Uterus (tissue), 4 donors: ENCODE data around the gene DGLUCY. TPM values are rescaled to one million over a fixed set of nuclear protein-coding genes. Genes with fewer than 3 reads are reported as not detected.

Experiments
- DNase-seq, 2 donors: peaks; one replicate each; pipeline ENCODE4 v3.0.0-alpha.2; 2019 to 2020
- H3K27ac ChIP-seq, 2 donors: fragments of 200-600 bp; sonication (generic); 1 replicate in 1 of 2; 2 replicates in 1 of 2; pipeline ENCODE4 v1.5.1; 2016 to 2018
- H3K27me3 ChIP-seq, 2 donors: fragments of 200-600 bp; sonication (generic); one replicate each; pipeline ENCODE4 v1.5.1; 2018 to 2019; ENCODE audit warnings: control low read depth in 1 of 2
- H3K36me3 ChIP-seq, 2 donors: fragments of 200-600 bp; sonication (generic); one replicate each; pipeline ENCODE4 v1.5.1; 2019; ENCODE audit warnings: control low read depth in 1 of 2
- H3K4me1 ChIP-seq, 2 donors: fragments of 200-600 bp; sonication (generic); one replicate each; pipeline ENCODE4 v1.5.1; 2018 to 2019; ENCODE audit warnings: control low read depth in 1 of 2
- H3K4me3 ChIP-seq, 2 donors: fragments of 200-600 bp; sonication (generic); 1 replicate in 1 of 2; 2 replicates in 1 of 2; pipeline ENCODE4 v1.5.1; 2018 to 2019; ENCODE audit warnings: mild to moderate bottlenecking in 1 of 2
- H3K9me3 ChIP-seq, 2 donors: fragments of 200-600 bp; sonication (generic); one replicate each; pipeline ENCODE4 v1.5.1; 2019; ENCODE audit warnings: control low read depth in 1 of 2
- POLR2A ChIP-seq, 2 donors: fragments of 450-650 bp; IDR thresholded peaks; one replicate each; pipeline ENCODE4 v1.6.1; 2016; ENCODE audit warnings: antibody characterized with exemption in 2 of 2, mild to moderate bottlenecking in 1 of 2, moderate library complexity in 1 of 2
- intact Hi-C: fragments of 100-400 bp; cut with DNase I; formaldehyde crosslinking; loops from one replicate; pipeline ENCODE4 v1.15.1; 2023; ENCODE audit warnings: low total_unique reads
- total RNA-seq, 4 donors: library from RNA; depleted of rRNA in 3 of 4; stranded (reverse); fragments of >200 nt in 3 of 4; gene quantifications; one replicate each; pipeline versions ENCODE4 v1.1.0 to v1.2.4, GENCODE V29; 2014 to 2023
- TF ChIP-seq, protein P1 (sequence below), 4 experiments: fragments of 200-600 bp in 2 of 4; fragments of 450-650 bp in 2 of 4; sonication (generic) in 2 of 4; IDR thresholded peaks; one replicate each; pipeline ENCODE4 v1.5.1; 2016 to 2019; ENCODE audit warnings: antibody characterized with exemption in 4 of 4, mild to moderate bottlenecking in 2 of 4, moderate library complexity in 1 of 4
- donor health status: DM: yes; HTN: yes; CAD: no.

Gene DGLUCY
- total RNA-seq, 4 donors from 2014 or later = 14.7 to 81.5 (median 61.6) TPM

DNA sequence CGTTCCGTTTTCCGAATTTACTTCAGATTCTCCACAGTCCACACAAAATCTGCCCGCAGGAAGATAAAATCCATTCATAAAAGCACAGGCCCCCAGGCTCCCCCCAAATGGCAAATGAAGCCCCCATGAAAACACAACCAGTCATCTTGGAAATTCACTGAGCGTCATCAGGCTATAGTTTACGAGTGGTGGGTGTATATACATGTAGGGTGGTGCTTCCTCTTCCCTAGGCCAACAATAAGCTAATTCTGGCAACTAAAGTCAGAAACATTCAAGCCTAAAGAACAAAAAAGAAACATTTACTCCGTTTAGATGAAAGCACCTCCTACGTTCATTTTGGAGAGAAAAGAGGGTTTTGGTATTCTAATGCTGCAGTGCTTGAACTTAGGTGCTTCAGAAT lies 124.8 kb downstream of the DGLUCY start:
- no peak for TF ChIP-seq POLR2A (IDR thresholded peaks at IDR 0.05)
- TF ChIP-seq, protein P1, sequence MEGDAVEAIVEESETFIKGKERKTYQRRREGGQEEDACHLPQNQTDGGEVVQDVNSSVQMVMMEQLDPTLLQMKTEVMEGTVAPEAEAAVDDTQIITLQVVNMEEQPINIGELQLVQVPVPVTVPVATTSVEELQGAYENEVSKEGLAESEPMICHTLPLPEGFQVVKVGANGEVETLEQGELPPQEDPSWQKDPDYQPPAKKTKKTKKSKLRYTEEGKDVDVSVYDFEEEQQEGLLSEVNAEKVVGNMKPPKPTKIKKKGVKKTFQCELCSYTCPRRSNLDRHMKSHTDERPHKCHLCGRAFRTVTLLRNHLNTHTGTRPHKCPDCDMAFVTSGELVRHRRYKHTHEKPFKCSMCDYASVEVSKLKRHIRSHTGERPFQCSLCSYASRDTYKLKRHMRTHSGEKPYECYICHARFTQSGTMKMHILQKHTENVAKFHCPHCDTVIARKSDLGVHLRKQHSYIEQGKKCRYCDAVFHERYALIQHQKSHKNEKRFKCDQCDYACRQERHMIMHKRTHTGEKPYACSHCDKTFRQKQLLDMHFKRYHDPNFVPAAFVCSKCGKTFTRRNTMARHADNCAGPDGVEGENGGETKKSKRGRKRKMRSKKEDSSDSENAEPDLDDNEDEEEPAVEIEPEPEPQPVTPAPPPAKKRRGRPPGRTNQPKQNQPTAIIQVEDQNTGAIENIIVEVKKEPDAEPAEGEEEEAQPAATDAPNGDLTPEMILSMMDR (IDR thresholded peaks at IDR 0.05) = no peak
- no peaks in the 10 kb centered on the region for H3K36me3 ChIP-seq
- peaks cover 0 to 3% of the 10 kb centered on the region in 2 donors for H3K9me3 ChIP-seq
- no peak overlapping the region for H3K27ac ChIP-seq
- H3K4me3 ChIP-seq = no peak overlapping the region
- no peaks in the 10 kb centered on the region for H3K4me1 ChIP-seq
- DNase-seq = no peak
- intact Hi-C loops = no loop called here
- H3K27me3 ChIP-seq = no peaks in the 10 kb centered on the region

DNA sequence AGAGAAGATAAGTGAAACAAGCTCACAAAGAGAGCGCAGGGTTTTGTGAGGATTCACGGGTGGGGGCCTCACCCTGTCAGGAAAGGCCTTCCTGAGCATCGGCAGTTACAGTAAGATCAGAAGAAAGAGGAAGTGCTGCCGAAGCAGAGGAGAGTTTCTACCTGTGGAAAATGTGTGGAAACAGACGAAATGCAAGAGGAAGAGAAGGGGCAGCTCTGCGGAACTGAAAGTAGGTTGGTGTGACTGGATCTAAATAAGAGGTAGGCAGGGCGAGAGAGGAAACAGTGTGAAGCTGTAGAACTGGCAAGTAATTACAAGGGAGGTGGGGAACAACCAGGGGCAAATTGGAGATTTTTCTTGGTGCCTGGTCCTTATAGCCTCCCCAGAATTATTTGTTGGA lies 128.0 kb downstream of the DGLUCY start:
- no peaks in the 10 kb centered on the region for H3K36me3 ChIP-seq
- H3K27ac ChIP-seq = no peak overlapping the region
- no peaks in the 10 kb centered on the region for H3K27me3 ChIP-seq
- no peak overlapping the region for H3K4me3 ChIP-seq
- H3K9me3 ChIP-seq = peaks cover 0 to 3% of the 10 kb centered on the region in 2 donors
- TF ChIP-seq POLR2A (IDR thresholded peaks at IDR 0.05) = no peak
- TF ChIP-seq, protein P1 (IDR thresholded peaks at IDR 0.05) = no peak
- DNase-seq = no peak
- intact Hi-C loops = no loop called here
- H3K4me1 ChIP-seq = no peaks in the 10 kb centered on the region

DNA sequence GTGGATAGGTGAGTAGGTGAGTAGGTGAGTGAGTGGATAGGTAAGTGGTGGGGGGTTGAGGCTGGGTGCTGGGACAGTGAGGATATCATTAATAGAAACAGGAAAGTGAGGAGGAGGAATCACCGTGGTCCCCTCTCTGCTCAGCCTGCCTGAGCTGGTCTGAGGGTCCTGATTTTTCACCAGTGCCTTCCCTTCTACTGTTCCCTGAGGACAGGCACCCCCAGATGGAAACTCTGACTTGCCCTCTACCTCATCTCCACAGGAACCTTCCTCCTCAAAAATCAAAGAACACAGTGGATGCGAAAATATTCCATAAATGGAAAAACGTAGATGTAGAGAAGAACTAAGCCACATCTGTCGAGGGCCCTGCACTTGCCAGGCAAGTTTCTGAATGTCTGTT lies 128.8 kb downstream of the DGLUCY start:
- DNase-seq = no peak
- Histone ChIP-seq H3K27ac (no peak overlapping the region), H3K27me3 (no peaks in the 10 kb centered on the region), H3K4me1 (no peaks in the 10 kb centered on the region), H3K36me3 (no peaks in the 10 kb centered on the region), H3K9me3 (peaks cover 0 to 3% of the 10 kb centered on the region in 2 donors), H3K4me3 (no peak overlapping the region)
- intact Hi-C loops = no loop called here
- TF ChIP-seq POLR2A (IDR thresholded peaks at IDR 0.05) = no peak
- TF ChIP-seq, protein P1 (IDR thresholded peaks at IDR 0.05) = no peak

DNA sequence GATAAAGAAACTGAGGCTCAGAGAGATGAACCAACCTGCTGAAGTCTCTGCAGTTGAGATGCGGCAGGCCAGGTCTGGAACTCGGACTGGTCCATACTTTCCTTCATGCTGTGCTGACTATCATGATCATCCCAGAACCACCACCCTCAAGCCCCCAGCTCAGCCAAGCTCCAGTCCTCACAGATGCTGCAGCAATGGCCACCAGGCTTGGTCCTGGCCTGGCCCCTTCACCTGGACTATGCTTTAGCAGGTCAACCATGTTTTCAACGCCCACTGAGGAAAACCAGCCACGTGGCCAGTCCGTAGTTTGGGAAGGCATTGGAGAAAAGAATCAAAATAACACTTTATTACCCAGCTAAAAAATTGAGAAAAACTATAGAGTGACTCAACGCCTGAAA lies 129.2 kb downstream of the DGLUCY start:
- no peak for TF ChIP-seq POLR2A (IDR thresholded peaks at IDR 0.05)
- TF ChIP-seq, protein P1 (IDR thresholded peaks at IDR 0.05) = no peak
- intact Hi-C loops = no loop called here
- Histone ChIP-seq H3K36me3 (no peaks in the 10 kb centered on the region), H3K9me3 (peaks cover 0 to 3% of the 10 kb centered on the region in 2 donors), H3K27me3 (no peaks in the 10 kb centered on the region), H3K4me1 (no peaks in the 10 kb centered on the region), H3K27ac (no peak overlapping the region), H3K4me3 (no peak overlapping the region)
- DNase-seq = no peak

DNA sequence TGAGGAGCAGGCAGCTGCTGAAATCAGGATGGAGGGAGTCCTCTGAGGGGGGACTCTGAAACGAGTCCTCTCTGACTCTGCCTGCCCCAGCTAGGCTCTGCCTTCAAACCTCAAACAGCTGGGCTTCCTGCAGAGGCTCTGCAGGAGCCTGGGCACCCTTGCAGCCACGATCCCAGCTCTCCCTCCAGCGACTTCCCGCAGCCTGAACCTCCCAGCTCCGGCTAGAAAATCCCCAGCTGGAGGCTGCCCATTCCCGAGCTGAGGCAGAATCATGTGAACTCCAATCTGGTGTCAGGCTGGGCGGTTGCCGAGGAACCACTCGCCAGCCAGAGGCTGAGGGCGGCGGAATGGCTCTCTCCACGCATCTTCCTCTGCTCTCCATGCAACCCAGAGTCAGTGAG lies 130.6 kb downstream of the DGLUCY start, which contains the start of gene GPR68:
GPR68 (minus strand) TSS at position 204 of the 401 bp plus-strand sequence. CDS start 9,654 bp downstream, outside the sequence.
- Histone ChIP-seq H3K9me3 (peaks cover 0 to 3% of the 10 kb centered on the region in 2 donors), H3K4me1 (no peaks in the 10 kb centered on the region), H3K27me3 (no peaks in the 10 kb centered on the region), H3K4me3 (no peak within 1 kb of the TSS), H3K36me3 (no peaks in the 10 kb centered on the region), H3K27ac (no peak within 1 kb of the TSS)
- TF ChIP-seq, protein P1 (IDR thresholded peaks at IDR 0.05) = no peak
- TF ChIP-seq POLR2A (IDR thresholded peaks at IDR 0.05) = no peak
- intact Hi-C loops = no loop called here
- DNase-seq = peak in 1 of 2 donors; percentile 39
